ENCODE data around the gene FGF14.
A peak's percentile ranks its signal among the peaks of the same experiment; 100 is the strongest.

FGF14 gene

DNA sequence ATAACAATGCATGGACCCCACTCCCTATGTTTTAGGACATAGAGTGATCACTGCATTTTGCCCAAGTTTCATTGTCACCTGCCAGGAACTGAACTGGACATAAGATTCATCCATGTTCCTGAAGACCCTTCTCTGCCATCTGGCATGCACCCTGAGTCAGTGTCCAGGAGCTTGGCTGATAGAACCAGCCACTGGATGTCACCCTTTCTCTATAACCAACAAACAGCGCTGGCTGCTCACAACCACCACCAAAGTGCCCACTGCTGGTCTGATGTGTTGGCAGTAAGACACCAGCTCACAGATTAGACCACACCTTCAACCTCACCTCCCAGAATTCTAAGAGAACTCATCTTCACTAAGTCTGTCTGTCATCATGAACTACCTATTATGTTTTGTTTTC is 616.0 kb downstream of the FGF14 start:
- peak; percentile 51 for DNase-seq (ENCODE audit: low read depth)

GRCh38 chr13:101784313-101784712 is 617.5 kb downstream of the FGF14 start:
- no peak for DNase-seq (ENCODE audit: low read depth)

- no peak for DNase-seq (ENCODE audit: low read depth)
Observed at GRCh38 chr13:101783554-101783953, 618.3 kb downstream of the FGF14 start.

GRCh38 chr13:101780211-101780610 is 621.6 kb downstream of the FGF14 start:
- no peak for DNase-seq (ENCODE audit: low read depth)

DNA sequence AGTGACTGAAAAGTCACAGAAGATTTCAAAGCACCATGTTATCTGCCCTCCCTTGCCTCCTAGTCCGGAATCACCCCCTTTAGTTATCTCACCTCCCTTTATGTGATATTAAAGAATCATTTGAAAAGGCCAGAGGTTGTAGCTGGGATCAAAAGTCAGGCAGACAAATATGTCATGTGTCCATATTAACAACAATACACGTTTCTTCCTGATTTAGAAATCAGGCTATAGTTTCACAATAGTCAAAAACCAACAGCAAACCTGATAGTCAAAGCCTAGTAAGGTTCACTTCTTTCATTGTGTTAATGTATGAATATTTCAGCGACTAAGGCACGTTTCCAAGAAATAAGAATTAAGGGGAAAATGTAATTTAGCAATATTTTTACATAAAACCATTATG is 622.7 kb downstream of the FGF14 start:
- no peak for DNase-seq (ENCODE audit: low read depth)

DNA sequence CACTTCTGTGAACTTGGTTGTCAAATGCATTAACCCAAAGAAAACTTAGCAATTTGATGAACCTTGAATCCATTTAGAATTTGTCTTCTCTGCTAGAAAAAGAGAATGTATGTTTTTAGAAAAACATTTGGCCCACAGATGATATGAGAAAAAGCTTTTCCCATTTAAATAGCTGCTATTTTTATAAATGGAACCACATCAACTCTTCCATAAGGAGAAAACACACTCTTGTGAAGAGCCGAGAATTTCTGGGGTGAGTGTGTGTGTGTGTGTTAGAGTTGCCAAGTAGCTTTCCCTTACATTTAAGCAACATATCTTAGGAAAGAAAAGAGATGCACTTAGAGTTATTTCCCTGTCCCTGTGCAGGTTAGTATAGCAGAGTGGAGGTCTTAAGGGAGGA is 626.6 kb downstream of the FGF14 start:
- DNase-seq (ENCODE audit: low read depth) = no peak

DNA sequence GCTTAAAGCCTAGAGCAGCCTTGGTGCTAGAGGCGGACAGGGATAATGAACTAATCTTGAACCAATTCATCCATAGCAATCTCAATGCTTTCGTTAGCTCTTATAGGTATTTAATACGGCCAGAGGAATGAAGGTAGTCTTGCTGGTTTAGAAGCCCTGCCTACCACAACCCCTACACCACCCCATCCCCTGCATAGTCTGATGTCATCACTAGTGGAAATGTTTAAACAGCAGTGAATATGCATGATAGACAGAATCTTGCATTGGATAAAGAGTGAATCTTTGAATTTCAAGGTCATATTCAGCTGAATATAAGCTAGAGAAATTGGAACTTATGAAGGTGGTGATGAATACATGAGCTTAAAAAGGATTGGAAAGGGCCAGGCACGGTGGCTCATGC is 627.5 kb downstream of the FGF14 start:
- DNase-seq (ENCODE audit: low read depth) = no peak

- DNase-seq (ENCODE audit: low read depth) = peak; percentile 71
Observed at GRCh38 chr13:101773062-101773461, 628.8 kb downstream of the FGF14 start.

- no peak for DNase-seq (ENCODE audit: low read depth)
Observed at GRCh38 chr13:101767131-101767530, 634.7 kb downstream of the FGF14 start.

- DNase-seq (ENCODE audit: low read depth) = peak; percentile 8
Observed at GRCh38 chr13:101763191-101763590, 638.7 kb downstream of the FGF14 start.

DNA sequence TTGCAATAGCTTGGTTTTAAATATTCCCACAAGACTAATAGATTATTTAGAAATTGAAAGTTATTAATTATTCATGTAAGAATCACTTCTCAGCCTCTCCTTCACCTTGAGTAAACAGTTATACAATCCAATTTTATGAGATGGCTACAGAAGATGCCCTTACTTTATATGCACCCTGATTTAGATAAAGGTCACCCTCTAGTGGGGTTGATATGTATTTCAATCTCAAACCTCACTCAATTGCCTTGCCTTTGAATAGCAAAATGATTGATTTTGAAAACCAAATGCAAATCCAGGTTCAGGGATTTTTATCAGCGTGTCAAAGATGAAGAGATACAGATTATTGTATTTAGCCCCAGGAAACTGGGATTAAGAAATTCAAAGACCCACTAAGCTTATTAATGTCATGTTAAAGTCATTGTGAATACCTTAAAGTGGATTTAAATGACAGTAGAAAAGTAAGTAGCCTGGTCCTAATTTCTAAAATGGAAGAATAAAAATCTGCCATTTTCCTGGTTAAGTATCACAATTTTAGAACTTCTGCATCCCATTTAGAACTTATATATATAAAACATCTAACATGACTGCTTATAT is 644.3 kb downstream of the FGF14 start:
- DNase-seq (ENCODE audit: low read depth) = peak; percentile 58

DNA sequence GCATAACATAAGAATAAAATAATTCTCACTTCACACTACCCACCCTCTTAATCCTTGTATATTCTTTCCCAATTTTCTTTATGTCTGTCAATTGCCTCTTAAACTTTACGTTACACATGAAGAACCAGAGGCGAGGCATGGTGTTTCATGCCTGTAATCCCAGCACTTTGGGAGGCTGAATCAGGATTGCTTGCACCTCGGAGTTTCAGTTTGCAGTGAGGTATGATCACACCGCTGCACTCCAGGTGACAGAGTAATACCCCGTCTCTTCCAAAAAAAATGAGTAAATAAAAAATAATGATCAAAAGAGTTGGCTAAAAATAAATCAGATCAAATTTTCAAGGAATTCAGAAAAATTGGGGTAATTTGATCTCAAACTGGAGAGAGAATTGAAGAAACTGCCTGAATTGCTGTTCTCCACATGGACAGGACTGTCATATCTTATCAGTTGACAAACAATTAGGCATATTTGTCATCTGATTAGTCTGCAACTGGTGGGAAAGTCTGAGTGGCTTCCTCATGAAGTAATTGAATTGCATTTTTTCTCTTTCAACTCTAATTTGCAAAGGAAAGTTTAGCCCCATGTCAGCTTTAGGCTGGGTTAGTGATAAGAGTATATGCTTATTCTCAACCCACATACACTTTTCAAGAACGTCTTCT is 646.5 kb downstream of the FGF14 start:
- peak; percentile 18 for DNase-seq (ENCODE audit: low read depth)

- DNase-seq (ENCODE audit: low read depth) = no peak
Observed at GRCh38 chr13:101752432-101752831, 649.4 kb downstream of the FGF14 start.

GRCh38 chr13:101751488-101751887 is 650.4 kb downstream of the FGF14 start:
- peak; percentile 98 for DNase-seq (ENCODE audit: low read depth)

- DNase-seq (ENCODE audit: low read depth) = no peak
Observed at GRCh38 chr13:101749584-101749983, 652.3 kb downstream of the FGF14 start.

- no peak for DNase-seq (ENCODE audit: low read depth)
Observed at GRCh38 chr13:101747039-101747438, 654.8 kb downstream of the FGF14 start.

GRCh38 chr13:101746513-101746912 is 655.3 kb downstream of the FGF14 start:
- no peak for DNase-seq (ENCODE audit: low read depth)

- DNase-seq (ENCODE audit: low read depth) = no peak
Observed at GRCh38 chr13:101739382-101740178, 662.3 kb downstream of the FGF14 start.

DNA sequence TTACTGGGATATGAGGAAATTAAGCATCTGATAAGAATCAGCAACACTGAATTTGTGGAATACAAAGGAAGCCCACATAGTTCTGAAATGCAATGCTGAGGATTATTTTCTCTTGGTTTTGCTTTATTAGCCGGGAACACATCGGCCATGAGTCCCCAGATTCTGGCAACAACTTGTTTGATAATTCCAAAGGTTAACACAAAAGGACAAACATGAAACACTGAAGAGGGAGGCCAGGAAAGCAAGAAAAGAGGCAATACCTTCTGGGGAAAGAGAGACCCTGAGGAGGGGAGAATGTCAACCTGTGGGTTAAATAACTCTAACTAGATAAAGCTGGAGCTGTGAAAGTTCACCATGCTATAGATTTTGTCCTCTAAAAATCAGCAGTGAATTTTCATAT is 663.5 kb downstream of the FGF14 start:
- DNase-seq (ENCODE audit: low read depth) = no peak

- DNase-seq (ENCODE audit: low read depth) = no peak
Observed at GRCh38 chr13:101736566-101736965, 665.3 kb downstream of the FGF14 start.

- peak; percentile 18 for DNase-seq (ENCODE audit: low read depth)
Observed at GRCh38 chr13:101730420-101731000, 671.3 kb downstream of the FGF14 start.

DNA sequence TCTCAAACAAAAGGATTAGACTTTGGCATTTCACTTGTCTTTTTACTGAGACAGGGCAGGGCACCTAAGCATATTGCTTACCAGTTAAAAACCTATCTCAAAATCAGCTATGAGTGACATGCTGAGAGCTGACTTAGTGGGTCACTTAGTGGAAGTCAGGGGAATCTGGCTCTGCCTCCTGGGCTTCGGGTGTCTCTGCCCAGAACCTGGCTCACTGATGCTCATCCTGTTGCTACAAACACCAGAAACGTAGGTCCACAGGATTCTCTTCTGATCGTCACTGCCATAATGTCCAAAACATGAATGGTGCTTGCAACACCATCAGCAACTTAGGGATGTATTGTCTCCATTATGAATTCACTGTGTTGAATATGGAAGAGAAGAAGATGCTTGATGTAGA is 673.2 kb downstream of the FGF14 start:
- no peak for DNase-seq (ENCODE audit: low read depth)

- no peak for DNase-seq (ENCODE audit: low read depth)
Observed at GRCh38 chr13:101728021-101728420, 673.8 kb downstream of the FGF14 start.

Measured in iris pigment epithelial cell (primary cell).